GM12878 (cell line): ENCODE results near the gene FGF12. TPM values are rescaled to one million over a fixed set of nuclear protein-coding genes. Genes with fewer than 3 reads are reported as not detected.

Experiments
- CTCF ChIP-seq, 3 experiments: IDR thresholded peaks in 2 of 3; conservative IDR thresholded peaks in 1 of 3; 2 replicates each; pipeline ENCODE4 v1.5.1; 2011; ENCODE audit warnings: low read depth in 3 of 3, low read length in 3 of 3, mild to moderate bottlenecking in 3 of 3, control low read depth in 2 of 3, moderate library complexity in 2 of 3, inconsistent platforms in 1 of 3, mixed read lengths in 1 of 3; ENCODE audit not compliant: control insufficient read depth in 2 of 3, insufficient read depth in 1 of 3; ENCODE audit errors: extremely low read depth in 1 of 3
- EZH2 ChIP-seq: IDR thresholded peaks from 2 replicates; pipeline ENCODE4 v1.6.1; 2012; ENCODE audit warnings: low read depth, mild to moderate bottlenecking, control low read depth, inconsistent platforms, low read length, borderline replicate concordance; ENCODE audit not compliant: control insufficient read depth
- PAX8 ChIP-seq: fragments of 450-650 bp; IDR thresholded peaks from 2 replicates; pipeline ENCODE4 v1.6.1; 2017; ENCODE audit warnings: mild to moderate bottlenecking, moderate library complexity
- USF1 ChIP-seq: IDR thresholded peaks from 2 replicates; pipeline ENCODE4 v1.6.1; 2011; ENCODE audit warnings: borderline replicate concordance, low read depth, mild to moderate bottlenecking, moderate library complexity, mixed read lengths, low read length; ENCODE audit not compliant: insufficient read depth; ENCODE audit errors: extremely low read length
- USF2 ChIP-seq: IDR thresholded peaks from 2 replicates; pipeline ENCODE4 v1.6.1; 2011; ENCODE audit warnings: low read depth, low read length, improper control_type of control experiment, borderline replicate concordance
- ZNF592 ChIP-seq: fragments of 450-650 bp; IDR thresholded peaks from 2 replicates; pipeline ENCODE4 v1.6.1; 2017; ENCODE audit warnings: mild to moderate bottlenecking, moderate library complexity
- polyA plus RNA-seq, 11 experiments: library from polyadenylated mRNA; depleted of rRNA in 4 of 11; unstranded in 6 of 11; stranded (reverse) in 5 of 11; fragments of >200 nt; fragmentation: Nextera tagmentation in 4 of 11; fragmentation: Illumina TruSeq in 1 of 11; extraction: Ambion mirVana in 4 of 11; extraction: Trizol in 1 of 11; gene quantifications; 1 replicate in 1 of 11; 2 replicates in 10 of 11; pipeline versions ENCODE4 v1.2.1 to v1.2.3, GENCODE V29; 2011 to 2016; ENCODE audit warnings: inconsistent platforms in 2 of 11, missing spikeins in 2 of 11, low read depth in 1 of 11
- total RNA-seq, 4 experiments: library from RNA; depleted of rRNA in 3 of 4; stranded (reverse); fragments of >200 nt in 3 of 4; fragmentation: Illumina TruSeq in 1 of 4; extraction: Trizol in 1 of 4; gene quantifications; 2 replicates each; pipeline versions ENCODE4 v1.2.1 to v1.2.3, GENCODE V29; 2013 to 2021

The FGF12 gene
- total and polyA plus RNA-seq, 10 of the 15 experiments (the other 5 are each of a cell fraction or from before 2014, with no cell fraction given): 0.03 to 0.43 (median 0.13) TPM; not detected in 7

GRCh38 chr3:192281207-192281880 lies 446.0 kb downstream of the FGF12 start (continued):
- TF ChIP-seq EZH2 (no peak), ZNF592 (no peak), CTCF (IDR thresholded peaks at IDR 0.05 in 2 of 3, conservative IDR thresholded peaks at IDR 0.05 in 1 of 3; ENCODE audit: control insufficient read depth in 2 of 3, extremely low read depth in 1 of 3, insufficient read depth in 1 of 3, low read depth in 3 of 3, low read length in 3 of 3) (no peak), PAX8 (no peak), USF1 (no peak), USF2 (no peak)
